Sciatic nerve (tissue), 2 donors: ENCODE measurements around the gene KIRREL2. TPM values are rescaled to one million over a fixed set of nuclear protein-coding genes. Genes with fewer than 3 reads are reported as not detected.
"Not testable (repeated sequence)": the region's sequence is repeated elsewhere in the genome, so short reads cannot be mapped to it uniquely, and the experiment has no call there.

Experiments
- ATAC-seq: fragments of 200-7000 bp; cut with Tn5 transposase; one replicate; pipeline ENCODE4 v1.9.1; 2020; ENCODE audit warnings: mild to moderate bottlenecking, moderate library complexity
- DNase-seq: peaks from one replicate; pipeline ENCODE4 v3.0.0-alpha.2; 2020; ENCODE audit warnings: low spot score
- intact Hi-C: fragments of 100-400 bp; cut with DNase I; formaldehyde crosslinking; loops from one replicate; pipeline ENCODE4 v1.14.2; 2022
- total RNA-seq: library from RNA; stranded (reverse); fragmentation: NEBNext Ultra II Directional; extraction: Animal tissue kit (Norgen Biotek cat#: 25700); gene quantifications from one replicate; pipeline ENCODE4 v1.2.1, GENCODE V29; 2021
- donor health status: DM: no; HTN: no; CAD: no.
- donor health status: DM: no; HTN: no; CAD: no.

KIRREL2 gene
- 0.13 TPM for total RNA-seq

GRCh38 chr19:35856546-35857149, at the start of gene KIRREL2:
KIRREL2 (plus strand) TSS chr19:35856911; CDS start chr19:35857120, 209 bp downstream.
- no peak for ATAC-seq
- intact Hi-C loops = no loop called here
- no peak for DNase-seq

GRCh38 chr19:35807633-35808032, 49.1 kb upstream of the KIRREL2 start:
- no peak for DNase-seq
- intact Hi-C loops = no loop called here
- no peak for ATAC-seq

- no peak for ATAC-seq
- no peak for DNase-seq
- intact Hi-C loops = no loop called here
Measured at GRCh38 chr19:35811317-35812219, 45.1 kb upstream of the KIRREL2 start.

- no peak for ATAC-seq
- intact Hi-C loops = no loop called here
Measured at GRCh38 chr19:35812220-35813042, 44.3 kb upstream of the KIRREL2 start, which contains the start of gene PRODH2. PRODH2 (minus strand) TSS chr19:35812845; CDS start chr19:35812805, 40 bp downstream.

GRCh38 chr19:35813043-35813890, 43.4 kb upstream of the KIRREL2 start:
- DNase-seq (no peak), ATAC-seq (no peak)
- intact Hi-C loops = no loop called here

More at GRCh38 chr19:35812220-35813042, 44.3 kb upstream of the KIRREL2 start, which contains the start of gene PRODH2:
- DNase-seq = no peak

GRCh38 chr19:35816262-35816661, 40.4 kb upstream of the KIRREL2 start:
- intact Hi-C loops = no loop called here
- DNase-seq (no peak), ATAC-seq (no peak)

- intact Hi-C loops = no loop called here
- ATAC-seq (no peak), DNase-seq (no peak)
Measured at GRCh38 chr19:35816846-35817245, 39.9 kb upstream of the KIRREL2 start.

GRCh38 chr19:35818445-35818844, 38.3 kb upstream of the KIRREL2 start:
- ATAC-seq (no peak), DNase-seq (no peak)
- intact Hi-C loops = no loop called here

- intact Hi-C loops = no loop called here
- DNase-seq = no peak
Measured at GRCh38 chr19:35822579-35822978, 34.1 kb upstream of the KIRREL2 start.

GRCh38 chr19:35824150-35824549, 32.6 kb upstream of the KIRREL2 start:
- ATAC-seq = no peak
- intact Hi-C loops = no loop called here

More at GRCh38 chr19:35822579-35822978, 34.1 kb upstream of the KIRREL2 start:
- ATAC-seq = no peak

GRCh38 chr19:35828692-35829301, 27.9 kb upstream of the KIRREL2 start:
- intact Hi-C loops = no loop called here
- peak; percentile 82 for DNase-seq
- peak; percentile 58 for ATAC-seq

More at GRCh38 chr19:35824150-35824549, 32.6 kb upstream of the KIRREL2 start:
- DNase-seq = no peak

- no peak for DNase-seq
- intact Hi-C loops = no loop called here
Measured at GRCh38 chr19:35830986-35831385, 25.7 kb upstream of the KIRREL2 start.

GRCh38 chr19:35832054-35832453, 24.7 kb upstream of the KIRREL2 start:
- intact Hi-C loops = no loop called here
- DNase-seq = no peak
- no peak for ATAC-seq

More at GRCh38 chr19:35830986-35831385, 25.7 kb upstream of the KIRREL2 start:
- ATAC-seq = no peak

GRCh38 chr19:35833972-35834371, 22.7 kb upstream of the KIRREL2 start:
- no peak for ATAC-seq
- DNase-seq = no peak
- intact Hi-C loops = no loop called here

- intact Hi-C loops, DNase-seq, ATAC-seq: not testable (repeated sequence)
Measured at GRCh38 chr19:35836096-35836495, 20.6 kb upstream of the KIRREL2 start.

GRCh38 chr19:35841961-35842595, 14.6 kb upstream of the KIRREL2 start:
- ATAC-seq = no peak

GRCh38 chr19:35842666-35843272, 13.9 kb upstream of the KIRREL2 start:
- ATAC-seq (no peak), DNase-seq (no peak)
- intact Hi-C loops = no loop called here

More at GRCh38 chr19:35841961-35842595, 14.6 kb upstream of the KIRREL2 start:
- DNase-seq = no peak
- intact Hi-C loops = no loop called here
